Measurements from ENCODE around the gene SFXN2. TPM values are rescaled to one million over a fixed set of nuclear protein-coding genes. Genes with fewer than 3 reads are reported as not detected.

Gene SFXN2
- total RNA-seq, 1 donor from 2014 or later, result 9.1 TPM

- FAIRE-seq (no peak), DNase-seq (ENCODE audit: low read depth) (no peak)
- Mint-ChIP-seq H3K36me3 (ENCODE audit: low read depth, unreplicated experiment) (peaks cover 17% of the 10 kb centered on the region), H3K27me3 (ENCODE audit: low read depth, unreplicated experiment) (no peaks in the 10 kb centered on the region), H3K27ac (ENCODE audit: unreplicated experiment) (peak overlapping the region; percentile 76), H3K4me3 (ENCODE audit: unreplicated experiment) (peak overlapping the region; percentile 52), H3K9me3 (ENCODE audit: unreplicated experiment) (no peaks in the 10 kb centered on the region), H3K4me1 (ENCODE audit: low read depth, unreplicated experiment) (peaks cover 48% of the 10 kb centered on the region)
- TF ChIP-seq CTCF (IDR thresholded peaks at IDR 0.05; ENCODE audit: insufficient read depth, low read depth, low read length) (no peak), EZH2 (IDR thresholded peaks at IDR 0.05; ENCODE audit: insufficient read depth, low read length) (no peak)
- H3K4me1 ChIP-seq (ENCODE audit: insufficient read depth, low read length), result peaks cover 5% of the 10 kb centered on the region
- H3K9me3 ChIP-seq (ENCODE audit: insufficient read depth, low read depth, low read length), result no peaks in the 10 kb centered on the region
- H3K4me2 ChIP-seq (ENCODE audit: low read length), result no peak overlapping the region
- H3K4me3 ChIP-seq (ENCODE audit: insufficient read depth, low read depth, low read length), result no peak overlapping the region
- H2AFZ ChIP-seq (ENCODE audit: low read depth, low read length), result no peak overlapping the region
- H4K20me1 ChIP-seq (ENCODE audit: insufficient read depth, low read length), result peaks cover 52% of the 10 kb centered on the region
- no peak overlapping the region for H3K27ac ChIP-seq (ENCODE audit: low read depth, low read length)
- H3K27me3 ChIP-seq (ENCODE audit: insufficient read depth, low read length), result no peaks in the 10 kb centered on the region
- no peaks in the 10 kb centered on the region for H3K36me3 ChIP-seq (ENCODE audit: insufficient read depth, low read length)
- H3K9ac ChIP-seq (ENCODE audit: low read length), result no peak overlapping the region
- H3K79me2 ChIP-seq (ENCODE audit: insufficient read depth, low read length), result peaks cover 28% of the 10 kb centered on the region
Observed at GRCh38 chr10:102764470-102765161, 50.2 kb downstream of the SFXN2 start.

GRCh38 chr10:102765336-102765735, 50.9 kb downstream of the SFXN2 start:
- H3K4me2 ChIP-seq (ENCODE audit: low read length), result no peak overlapping the region
- TF ChIP-seq EZH2 (IDR thresholded peaks at IDR 0.05; ENCODE audit: insufficient read depth, low read length) (no peak), CTCF (IDR thresholded peaks at IDR 0.05; ENCODE audit: insufficient read depth, low read depth, low read length) (no peak)
- FAIRE-seq (no peak), DNase-seq (ENCODE audit: low read depth) (no peak)
- no peaks in the 10 kb centered on the region for H3K36me3 ChIP-seq (ENCODE audit: insufficient read depth, low read length)
- peaks cover 17% of the 10 kb centered on the region for H3K36me3 Mint-ChIP-seq (ENCODE audit: low read depth, unreplicated experiment)
- H3K4me3 ChIP-seq (ENCODE audit: insufficient read depth, low read depth, low read length), result no peak overlapping the region
- H2AFZ ChIP-seq (ENCODE audit: low read depth, low read length), result no peak overlapping the region
- H3K9me3 ChIP-seq (ENCODE audit: insufficient read depth, low read depth, low read length), result no peaks in the 10 kb centered on the region
- H3K27me3 ChIP-seq (ENCODE audit: insufficient read depth, low read length), result no peaks in the 10 kb centered on the region
- no peaks in the 10 kb centered on the region for H3K9me3 Mint-ChIP-seq (ENCODE audit: unreplicated experiment)
- peaks cover 28% of the 10 kb centered on the region for H3K79me2 ChIP-seq (ENCODE audit: insufficient read depth, low read length)
- peaks cover 56% of the 10 kb centered on the region for H3K4me1 Mint-ChIP-seq (ENCODE audit: low read depth, unreplicated experiment)
- H4K20me1 ChIP-seq (ENCODE audit: insufficient read depth, low read length), result peaks cover 55% of the 10 kb centered on the region
- H3K27ac ChIP-seq (ENCODE audit: low read depth, low read length), result no peak overlapping the region
- H3K27ac Mint-ChIP-seq (ENCODE audit: unreplicated experiment), result peak overlapping the region; percentile 76
- H3K4me3 Mint-ChIP-seq (ENCODE audit: unreplicated experiment), result peak overlapping the region; percentile 52
- peaks cover 5% of the 10 kb centered on the region for H3K4me1 ChIP-seq (ENCODE audit: insufficient read depth, low read length)
- no peak overlapping the region for H3K9ac ChIP-seq (ENCODE audit: low read length)
- no peaks in the 10 kb centered on the region for H3K27me3 Mint-ChIP-seq (ENCODE audit: low read depth, unreplicated experiment)
